ENCODE measurements around the gene CHAT.

GRCh38 chr10:49689882-49690510 lies 76.2 kb downstream of the CHAT start:
- TF ChIP-seq ELF1 (IDR thresholded peaks at IDR 0.05; ENCODE audit: borderline replicate concordance, low read depth) (no peak), CBX3 (IDR thresholded peaks at IDR 0.05; ENCODE audit: low read depth) (no peak), CTCF (IDR thresholded peaks at IDR 0.05 in 2 of 3, conservative IDR thresholded peaks at IDR 0.05 in 1 of 3; ENCODE audit: borderline replicate concordance in 1 of 3, insufficient read depth in 1 of 3, low read depth in 2 of 3, low read length in 2 of 3) (no peak), ZFX (IDR thresholded peaks at IDR 0.05) (no peak), EZH2 (IDR thresholded peaks at IDR 0.05) (no peak), POLR2A (IDR thresholded peaks at IDR 0.05; ENCODE audit: borderline replicate concordance, extremely low read depth, insufficient read depth, insufficient read length) (no peak), POLR2AphosphoS5 (IDR thresholded peaks at IDR 0.05; ENCODE audit: low read depth, low read length) (no peak)

Measured in HCT116 (cell line).